ENCODE data around the gene RYR2. TPM values are rescaled to one million over a fixed set of nuclear protein-coding genes. Genes with fewer than 3 reads are reported as not detected.

The RYR2 gene
- total and polyA plus RNA-seq, 2 experiments from 2014 or later, result not detected

- no peak overlapping the region for H2AFZ ChIP-seq
- H3K4me3 ChIP-seq, result no peak overlapping the region
- no peaks in the 10 kb centered on the region for H3F3A ChIP-seq (ENCODE audit: insufficient read depth)
- H3K4me1 ChIP-seq (ENCODE audit: insufficient read depth), result no peaks in the 10 kb centered on the region
- H3K36me3 ChIP-seq (ENCODE audit: low read depth), result no peaks in the 10 kb centered on the region
- no peak overlapping the region for H3K27ac ChIP-seq
- no peak overlapping the region for H3K4me2 ChIP-seq (ENCODE audit: unreplicated experiment)
- H4K20me1 ChIP-seq (ENCODE audit: insufficient read depth), result no peaks in the 10 kb centered on the region
- H3K9ac ChIP-seq, result no peak overlapping the region
- 15 to 26% methylated on average over 5 of the region's 5 CpGs for WGBS, 2 experiments (ENCODE audit: low coverage in 1 of 2, low lambda C conversion rate in 2 of 2, missing lambda C conversion rate in 2 of 2)
- DNase-seq, result no peak
- no peaks in the 10 kb centered on the region for H3K27me3 ChIP-seq (replicated peaks; ENCODE audit: insufficient read depth)
- no peaks in the 10 kb centered on the region for H3K9me2 ChIP-seq (ENCODE audit: insufficient read depth)
- no peaks in the 10 kb centered on the region for H3K79me2 ChIP-seq (ENCODE audit: insufficient read depth)
- no peaks in the 10 kb centered on the region for H3K9me3 ChIP-seq (ENCODE audit: low read depth)
- TF ChIP-seq EZH2 (IDR thresholded peaks at IDR 0.05; ENCODE audit: insufficient read depth, poor library complexity, severe bottlenecking) (no peak), EZH2phosphoT487 (IDR thresholded peaks at IDR 0.05; ENCODE audit: insufficient read depth, low read depth) (no peak)
- in situ Hi-C loops (cut with MboI), result no loop called here
Measured at GRCh38 chr1:237610157-237610556, 568.2 kb downstream of the RYR2 start.

DNA sequence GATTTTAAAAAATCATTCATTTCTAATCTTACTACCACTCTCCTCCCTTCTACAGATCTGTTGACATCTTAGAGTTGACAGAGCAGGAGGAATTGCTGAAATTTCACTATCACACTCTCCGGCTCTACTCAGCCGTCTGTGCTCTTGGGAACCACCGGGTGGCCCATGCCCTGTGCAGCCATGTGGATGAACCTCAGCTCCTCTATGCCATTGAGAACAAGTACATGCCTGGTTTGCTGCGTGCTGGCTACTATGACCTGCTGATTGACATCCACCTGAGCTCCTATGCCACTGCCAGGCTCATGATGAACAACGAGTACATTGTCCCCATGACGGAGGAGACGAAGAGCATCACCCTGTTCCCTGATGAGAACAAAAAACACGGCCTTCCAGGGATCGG, 572.0 kb downstream of the RYR2 start:
- no peaks in the 10 kb centered on the region for H3K27me3 ChIP-seq (replicated peaks; ENCODE audit: insufficient read depth)
- TF ChIP-seq EZH2 (IDR thresholded peaks at IDR 0.05; ENCODE audit: insufficient read depth, poor library complexity, severe bottlenecking), result no peak
- no peak for TF ChIP-seq EZH2phosphoT487 (IDR thresholded peaks at IDR 0.05; ENCODE audit: insufficient read depth, low read depth)
- H3K9ac ChIP-seq, result no peak overlapping the region
- no peaks in the 10 kb centered on the region for H3K9me2 ChIP-seq (ENCODE audit: insufficient read depth)
- no peaks in the 10 kb centered on the region for H3K9me3 ChIP-seq (ENCODE audit: low read depth)
- no peak overlapping the region for H3K27ac ChIP-seq
- 26% methylated on average over 9 of the region's 9 CpGs for WGBS, 2 experiments (ENCODE audit: low coverage in 1 of 2, low lambda C conversion rate in 2 of 2, missing lambda C conversion rate in 2 of 2)
- no peak overlapping the region for H2AFZ ChIP-seq
- in situ Hi-C loops (cut with MboI), result no loop called here
- H3K79me2 ChIP-seq (ENCODE audit: insufficient read depth), result no peaks in the 10 kb centered on the region
- no peak overlapping the region for H3K4me3 ChIP-seq
- no peaks in the 10 kb centered on the region for H3K4me1 ChIP-seq (ENCODE audit: insufficient read depth)
- H3K36me3 ChIP-seq (ENCODE audit: low read depth), result no peaks in the 10 kb centered on the region
- H3K4me2 ChIP-seq (ENCODE audit: unreplicated experiment), result no peak overlapping the region
- DNase-seq, result no peak
- H3F3A ChIP-seq (ENCODE audit: insufficient read depth), result no peaks in the 10 kb centered on the region
- no peaks in the 10 kb centered on the region for H4K20me1 ChIP-seq (ENCODE audit: insufficient read depth)

- no peaks in the 10 kb centered on the region for H3K9me3 ChIP-seq (ENCODE audit: low read depth)
- H3K9me2 ChIP-seq (ENCODE audit: insufficient read depth), result no peaks in the 10 kb centered on the region
- WGBS, 2 experiments (ENCODE audit: low coverage in 1 of 2, low lambda C conversion rate in 2 of 2, missing lambda C conversion rate in 2 of 2), result 50 to 51% methylated on average over 5 of the region's 5 CpGs
- H3F3A ChIP-seq (ENCODE audit: insufficient read depth), result no peaks in the 10 kb centered on the region
- no peaks in the 10 kb centered on the region for H3K27me3 ChIP-seq (replicated peaks; ENCODE audit: insufficient read depth)
- no peaks in the 10 kb centered on the region for H3K36me3 ChIP-seq (ENCODE audit: low read depth)
- no peaks in the 10 kb centered on the region for H3K79me2 ChIP-seq (ENCODE audit: insufficient read depth)
- no peak overlapping the region for H3K4me3 ChIP-seq
- no peak overlapping the region for H3K9ac ChIP-seq
- no peak overlapping the region for H3K4me2 ChIP-seq (ENCODE audit: unreplicated experiment)
- H2AFZ ChIP-seq, result no peak overlapping the region
- no peak for DNase-seq
- H3K27ac ChIP-seq, result no peak overlapping the region
- H4K20me1 ChIP-seq (ENCODE audit: insufficient read depth), result no peaks in the 10 kb centered on the region
- no peak for TF ChIP-seq EZH2 (IDR thresholded peaks at IDR 0.05; ENCODE audit: insufficient read depth, poor library complexity, severe bottlenecking)
- TF ChIP-seq EZH2phosphoT487 (IDR thresholded peaks at IDR 0.05; ENCODE audit: insufficient read depth, low read depth), result no peak
- no peaks in the 10 kb centered on the region for H3K4me1 ChIP-seq (ENCODE audit: insufficient read depth)
- in situ Hi-C loops (cut with MboI), result no loop called here
Measured at GRCh38 chr1:237619553-237619952, 577.6 kb downstream of the RYR2 start.

DNA sequence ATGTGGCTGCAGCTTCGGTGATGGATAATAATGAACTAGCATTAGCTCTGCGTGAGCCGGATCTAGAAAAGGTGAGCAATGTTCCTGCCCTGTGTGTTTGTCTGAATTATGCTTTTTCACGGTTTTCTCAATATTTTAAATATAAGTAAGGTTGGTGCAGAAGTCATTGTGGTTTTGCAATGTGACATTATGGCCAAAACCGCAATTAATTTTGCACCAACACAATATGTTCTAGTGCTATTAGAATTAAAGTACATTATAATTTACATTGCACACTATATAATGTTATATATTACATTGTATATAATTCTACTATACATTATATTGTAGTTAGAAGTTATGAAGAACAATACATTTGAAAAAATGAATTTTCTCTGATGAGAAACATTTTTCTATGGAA, 592.9 kb downstream of the RYR2 start:
- Histone ChIP-seq H3K9me3 (ENCODE audit: low read depth) (no peaks in the 10 kb centered on the region), H3K4me1 (ENCODE audit: insufficient read depth) (no peaks in the 10 kb centered on the region), H4K20me1 (ENCODE audit: insufficient read depth) (no peaks in the 10 kb centered on the region), H3K27me3 (replicated peaks; ENCODE audit: insufficient read depth) (no peaks in the 10 kb centered on the region), H3K9me2 (ENCODE audit: insufficient read depth) (no peaks in the 10 kb centered on the region), H3K27ac (no peak overlapping the region), H3K36me3 (ENCODE audit: low read depth) (no peaks in the 10 kb centered on the region), H2AFZ (no peak overlapping the region), H3K4me2 (ENCODE audit: unreplicated experiment) (no peak overlapping the region), H3K4me3 (no peak overlapping the region), H3K9ac (no peak overlapping the region), H3F3A (ENCODE audit: insufficient read depth) (no peaks in the 10 kb centered on the region), H3K79me2 (ENCODE audit: insufficient read depth) (no peaks in the 10 kb centered on the region)
- no peak for TF ChIP-seq EZH2 (IDR thresholded peaks at IDR 0.05; ENCODE audit: insufficient read depth, poor library complexity, severe bottlenecking)
- no peak for TF ChIP-seq EZH2phosphoT487 (IDR thresholded peaks at IDR 0.05; ENCODE audit: insufficient read depth, low read depth)
- DNase-seq, result no peak
- in situ Hi-C loops (cut with MboI), result no loop called here
- 42 to 43% methylated on average over 5 of the region's 5 CpGs for WGBS, 2 experiments (ENCODE audit: low coverage in 1 of 2, low lambda C conversion rate in 2 of 2, missing lambda C conversion rate in 2 of 2)

DNA sequence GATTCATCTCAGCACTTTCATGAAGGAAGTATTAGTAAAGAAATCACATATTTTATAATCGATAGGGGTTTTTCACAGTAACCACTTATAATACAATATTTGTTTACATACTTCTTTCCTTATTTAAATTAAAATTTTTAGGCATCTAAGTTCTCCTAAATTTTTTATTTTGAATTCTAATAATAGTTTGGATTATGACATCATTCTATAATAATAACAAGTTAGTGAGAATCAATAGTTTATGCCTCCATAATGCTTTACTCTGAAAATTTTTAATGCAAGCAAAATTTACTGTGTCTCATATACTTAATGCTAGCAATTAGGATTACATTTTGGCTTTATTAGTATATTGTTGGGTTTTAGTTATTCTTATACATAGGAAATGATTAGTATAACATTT, 596.6 kb downstream of the RYR2 start:
- H3K36me3 ChIP-seq (ENCODE audit: low read depth), result no peaks in the 10 kb centered on the region
- H3K4me3 ChIP-seq, result no peak overlapping the region
- H2AFZ ChIP-seq, result no peak overlapping the region
- no peak for TF ChIP-seq EZH2phosphoT487 (IDR thresholded peaks at IDR 0.05; ENCODE audit: insufficient read depth, low read depth)
- in situ Hi-C loops (cut with MboI), result no loop called here
- no peaks in the 10 kb centered on the region for H3K79me2 ChIP-seq (ENCODE audit: insufficient read depth)
- no peaks in the 10 kb centered on the region for H3F3A ChIP-seq (ENCODE audit: insufficient read depth)
- H3K27me3 ChIP-seq (replicated peaks; ENCODE audit: insufficient read depth), result no peaks in the 10 kb centered on the region
- no peak overlapping the region for H3K4me2 ChIP-seq (ENCODE audit: unreplicated experiment)
- no peaks in the 10 kb centered on the region for H3K9me3 ChIP-seq (ENCODE audit: low read depth)
- H3K9me2 ChIP-seq (ENCODE audit: insufficient read depth), result no peaks in the 10 kb centered on the region
- H3K27ac ChIP-seq, result no peak overlapping the region
- no peak for DNase-seq
- H3K9ac ChIP-seq, result no peak overlapping the region
- WGBS, 2 experiments (ENCODE audit: low coverage in 1 of 2, low lambda C conversion rate in 2 of 2, missing lambda C conversion rate in 2 of 2), result 23 to 33% methylated on average over 1 of the region's 1 CpG
- H4K20me1 ChIP-seq (ENCODE audit: insufficient read depth), result no peaks in the 10 kb centered on the region
- H3K4me1 ChIP-seq (ENCODE audit: insufficient read depth), result no peaks in the 10 kb centered on the region
